ENCODE data around the gene FRMD3. TPM values are rescaled to one million over a fixed set of nuclear protein-coding genes. Genes with fewer than 3 reads are reported as not detected.
"Not testable (repeated sequence)": the region's sequence is repeated elsewhere in the genome, so short reads cannot be mapped to it uniquely, and the experiment has no call there.

FRMD3 gene
- total and polyA plus RNA-seq, 7 donors: 5.9 to 27.4 (median 8.3) TPM

- Histone ChIP-seq H3K36me3 (no peaks in the 10 kb centered on the region), H3K27me3 (no peaks in the 10 kb centered on the region), H3K4me1 (no peaks in the 10 kb centered on the region), H3K9me3 (no peaks in the 10 kb centered on the region), H3K27ac (no peak overlapping the region), H3K4me3 (no peak overlapping the region)
- 94 to 95% methylated on average over 1 of the region's 1 CpG for WGBS, 2 donors
- intact Hi-C loops (cut with DNase I): no loop called here
- no peak for DNase-seq
- no peak for TF ChIP-seq POLR2A (IDR thresholded peaks at IDR 0.05)
These were observed 17.2 kb downstream of the FRMD3 start for GRCh38 chr9:83521011-83521410.

DNA sequence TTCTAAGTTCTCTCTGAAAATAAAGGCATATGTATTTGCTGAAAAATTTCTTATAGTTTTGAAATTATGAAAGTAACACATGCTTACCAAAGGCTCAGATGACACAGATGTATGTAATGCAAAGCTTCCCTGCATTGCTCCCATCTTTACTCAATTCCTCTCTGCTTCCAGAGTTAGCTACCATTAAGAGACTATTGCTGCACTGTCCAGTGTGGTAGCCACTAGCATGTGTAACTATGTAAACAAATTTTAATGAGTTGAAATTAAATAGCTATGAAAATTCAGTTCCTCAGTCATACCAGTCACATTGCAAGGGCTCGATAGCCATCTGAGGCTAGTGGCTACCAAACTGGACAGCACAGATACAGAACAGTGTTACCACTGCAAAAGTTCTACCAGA lies 17.9 kb downstream of the FRMD3 start:
- Histone ChIP-seq H3K4me3 (no peak overlapping the region), H3K27ac (no peak overlapping the region), H3K9me3 (no peaks in the 10 kb centered on the region), H3K4me1 (no peaks in the 10 kb centered on the region), H3K36me3 (no peaks in the 10 kb centered on the region), H3K27me3 (no peaks in the 10 kb centered on the region)
- whole genome bisulfite sequencing, 2 donors: 89 to 95% methylated on average over 1 of the region's 1 CpG
- intact Hi-C loops (cut with DNase I): no loop called here
- TF ChIP-seq POLR2A (IDR thresholded peaks at IDR 0.05) (no peak), POLR2AphosphoS5 (IDR thresholded peaks at IDR 0.05) (no peak), EP300 (IDR thresholded peaks at IDR 0.05) (no peak)
- no peak for DNase-seq

DNA sequence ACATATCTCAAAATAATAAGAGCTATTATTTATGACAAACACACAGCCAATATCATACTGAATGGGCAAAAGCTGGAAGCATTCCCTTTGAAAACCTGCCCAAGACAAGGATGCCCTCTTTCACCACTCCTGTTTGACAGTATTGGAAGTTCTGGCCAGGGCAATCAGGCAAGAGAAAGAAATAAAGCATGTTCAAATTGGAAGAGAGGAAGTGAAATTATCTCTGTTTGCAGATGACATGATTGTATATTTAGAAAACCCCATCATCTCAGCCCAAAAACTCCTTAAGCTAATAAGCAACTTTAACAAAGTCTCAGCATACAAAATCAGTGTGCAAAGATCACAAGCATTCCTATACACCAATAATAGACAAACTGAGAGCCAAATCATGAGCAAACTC lies 20.2 kb downstream of the FRMD3 start:
- intact Hi-C loops (cut with DNase I): not testable (repeated sequence)

DNA sequence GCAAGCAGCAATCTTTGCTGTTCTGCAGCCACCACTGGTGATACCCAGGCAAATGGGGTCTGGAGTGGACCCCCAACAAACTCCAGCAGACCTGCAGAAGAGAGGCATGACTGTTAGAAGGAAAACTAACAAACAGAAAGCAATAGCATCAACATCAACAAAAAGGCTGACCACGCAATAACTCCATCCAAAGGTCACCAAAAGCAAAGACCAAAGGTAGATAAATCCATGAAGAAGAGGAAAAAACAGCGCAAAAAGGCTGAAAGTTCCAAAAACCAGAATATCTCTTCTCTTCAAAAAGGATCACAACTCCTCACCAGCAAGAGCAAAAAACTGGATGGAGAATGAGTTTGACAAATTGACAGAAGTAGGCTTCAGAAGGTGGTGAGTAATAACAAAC lies 23.4 kb downstream of the FRMD3 start:
- intact Hi-C loops (cut with DNase I): no loop called here
- TF ChIP-seq CTCF (IDR thresholded peaks at IDR 0.05) (no peak), POLR2AphosphoS5 (IDR thresholded peaks at IDR 0.05) (no peak), EP300 (IDR thresholded peaks at IDR 0.05) (no peak), POLR2A (IDR thresholded peaks at IDR 0.05) (no peak)
- Histone ChIP-seq H3K27ac (no peak overlapping the region), H3K27me3 (no peaks in the 10 kb centered on the region), H3K4me1 (peaks cover 0 to under 1% (median 0%) of the 10 kb centered on the region in 4 donors), H3K36me3 (no peaks in the 10 kb centered on the region), H3K4me3 (no peak overlapping the region), H3K9me3 (no peaks in the 10 kb centered on the region)
- no peak for DNase-seq
- WGBS, 2 donors: 87 to 95% methylated on average over 2 of the region's 2 CpGs

More for the DNA sequence above, 20.2 kb downstream of the FRMD3 start:
- H3K4me3 ChIP-seq, H3K36me3 ChIP-seq, H3K27ac ChIP-seq, H3K27me3 ChIP-seq, H3K9me3 ChIP-seq, H3K4me1 ChIP-seq, DNase-seq: not testable (repeated sequence)

DNA sequence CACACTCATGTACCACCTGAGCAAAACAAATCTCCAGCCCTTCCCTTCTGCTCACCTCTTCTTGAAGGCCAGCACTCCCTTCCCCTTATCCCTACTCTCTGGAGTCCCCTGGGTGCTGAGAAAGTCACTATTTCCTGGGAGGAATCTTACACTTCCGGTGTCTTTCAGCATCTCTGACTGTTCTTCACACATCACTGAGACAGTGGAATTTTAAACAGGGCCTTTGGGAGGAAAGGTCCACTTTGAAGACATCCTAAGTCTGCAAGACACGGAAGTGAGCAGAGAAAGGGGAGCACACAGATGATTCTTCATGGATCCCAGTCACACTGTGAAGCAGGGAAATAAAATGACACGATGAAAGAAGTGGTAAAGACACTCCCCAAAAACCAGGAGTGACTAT lies 25.6 kb downstream of the FRMD3 start:
- H3K27ac ChIP-seq: no peak overlapping the region
- H3K4me3 ChIP-seq: no peak overlapping the region
- H3K27me3 ChIP-seq: no peaks in the 10 kb centered on the region
- no peaks in the 10 kb centered on the region for H3K9me3 ChIP-seq
- WGBS, 2 donors: 86 to 93% methylated on average over 3 of the region's 3 CpGs
- intact Hi-C loops (cut with DNase I): no loop called here
- no peak for DNase-seq
- peaks cover 0 to 11% (median 4%) of the 10 kb centered on the region in 4 donors for H3K4me1 ChIP-seq
- H3K36me3 ChIP-seq: no peaks in the 10 kb centered on the region
- TF ChIP-seq POLR2A (IDR thresholded peaks at IDR 0.05) (no peak), POLR2AphosphoS5 (IDR thresholded peaks at IDR 0.05) (no peak), EP300 (IDR thresholded peaks at IDR 0.05) (no peak), CTCF (IDR thresholded peaks at IDR 0.05) (no peak)

DNA sequence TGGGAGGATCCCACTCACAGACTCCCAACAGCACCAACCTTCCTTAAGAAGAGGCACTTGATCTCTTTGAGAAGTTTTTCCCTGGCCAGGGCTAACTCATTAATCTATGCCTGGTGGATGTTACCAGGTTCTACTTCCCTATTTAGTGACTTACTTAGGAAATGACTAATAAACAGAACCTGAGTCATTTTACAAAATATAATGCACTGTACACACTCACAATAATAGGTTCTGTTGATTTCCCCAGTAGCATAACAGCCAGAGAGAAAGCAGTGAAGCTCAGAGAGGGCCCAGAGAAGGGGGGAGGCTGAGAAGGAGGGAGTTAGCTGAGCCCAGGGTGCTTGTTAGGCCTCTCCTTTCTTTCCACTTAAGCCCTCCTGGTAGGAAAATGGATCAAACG lies 27.1 kb downstream of the FRMD3 start:
- TF ChIP-seq CTCF (IDR thresholded peaks at IDR 0.05) (no peak), EP300 (IDR thresholded peaks at IDR 0.05) (no peak), POLR2AphosphoS5 (IDR thresholded peaks at IDR 0.05) (no peak)
- intact Hi-C loops (cut with DNase I): no loop called here
- no peak for DNase-seq
- peaks cover 0 to 11% (median 4%) of the 10 kb centered on the region in 4 donors for H3K4me1 ChIP-seq
- WGBS, 2 donors: 70 to 86% methylated on average over 1 of the region's 1 CpG
- no peaks in the 10 kb centered on the region for H3K36me3 ChIP-seq
- H3K9me3 ChIP-seq: no peaks in the 10 kb centered on the region
- no peak overlapping the region for H3K4me3 ChIP-seq
- H3K27ac ChIP-seq: no peak overlapping the region
- H3K27me3 ChIP-seq: no peaks in the 10 kb centered on the region
